Panc1 (cell line): ENCODE measurements around the gene ASCC1. TPM values are rescaled to one million over a fixed set of nuclear protein-coding genes. Genes with fewer than 3 reads are reported as not detected.

ENCODE experiments used
- ATAC-seq: fragments of 200-7000 bp; cut with Tn5 transposase; 2 replicates; pipeline ENCODE4 v1.9.1; 2020; ENCODE audit warnings: mild to moderate bottlenecking, moderate library complexity
- BruUV-seq: library from RNA; stranded (reverse); fragments of 400-500 nt; replicated peaks from 2 replicates; lab custom pipeline; 2021; lab: Mats Ljungman, UMichigan
- CTCF ChIA-PET: fragments of 300-600 bp; sonication (Branson Sonifier 250); formaldehyde crosslinking; loops from one replicate; lab custom pipeline; 2022; ENCODE audit warnings: antibody characterized with exemption; lab: Charles Lee
- POLR2A ChIA-PET: fragments of 300-600 bp; sonication (Branson Sonifier 250); formaldehyde crosslinking; loops from one replicate; lab custom pipeline; 2022; ENCODE audit warnings: antibody characterized with exemption; lab: Charles Lee
- DNase-seq: peaks from one replicate; pipeline ENCODE4 v3.0.0-alpha.2; 2010; ENCODE audit warnings: low read depth, low spot score
- H3K27ac ChIP-seq: 2 replicates; pipeline ENCODE4 v1.5.1; 2011; ENCODE audit warnings: mild to moderate bottlenecking, low read length, inconsistent platforms
- H3K27me3 ChIP-seq: fragments of 200-500 bp; sonication (Bioruptor generic); 2 replicates; pipeline ENCODE4 v1.6.0; 2014; ENCODE audit warnings: low read length, inconsistent platforms; ENCODE audit not compliant: control insufficient read depth, insufficient read depth
- H3K36me3 ChIP-seq: fragments of 200-500 bp; sonication (Bioruptor generic); 2 replicates; pipeline ENCODE4 v1.5.1; 2014; ENCODE audit warnings: inconsistent platforms, mild to moderate bottlenecking, low read length, moderate library complexity; ENCODE audit not compliant: control insufficient read depth, insufficient read depth
- H3K4me1 ChIP-seq: 2 replicates; pipeline ENCODE4 v1.5.1; 2011; ENCODE audit warnings: inconsistent platforms, mild to moderate bottlenecking, low read length, moderate library complexity; ENCODE audit not compliant: control insufficient read depth, insufficient read depth
- H3K4me3 ChIP-seq, 2 experiments: 2 replicates each; pipeline ENCODE4 v1.5.1; 2011 to 2012; ENCODE audit warnings: low read depth in 2 of 2, low read length in 2 of 2, mild to moderate bottlenecking in 2 of 2, inconsistent platforms in 1 of 2, moderate library complexity in 1 of 2
- H3K9me3 ChIP-seq: fragments of 200-500 bp; sonication (Bioruptor generic); 2 replicates; pipeline ENCODE4 v1.5.1; 2014; ENCODE audit warnings: low read depth, mild to moderate bottlenecking, inconsistent platforms, low read length, moderate library complexity; ENCODE audit not compliant: control insufficient read depth, insufficient read depth
- CTCF ChIP-seq: fragments of 450-650 bp; IDR thresholded peaks from 2 replicates; pipeline ENCODE4 v1.5.1; 2017; ENCODE audit warnings: mild to moderate bottlenecking
- POLR2AphosphoS5 ChIP-seq: IDR thresholded peaks from 2 replicates; pipeline ENCODE4 v1.6.1; 2012; ENCODE audit warnings: mild to moderate bottlenecking, low read depth, low read length, moderate library complexity
- REST ChIP-seq, 2 experiments: IDR thresholded peaks; 2 replicates each; pipeline ENCODE4 v1.6.1; 2011 to 2012; ENCODE audit warnings: low read depth in 2 of 2, control low read depth in 1 of 2, low read length in 1 of 2, mild to moderate bottlenecking in 1 of 2, moderate library complexity in 1 of 2; ENCODE audit not compliant: insufficient read depth in 1 of 2
- SIN3A ChIP-seq: IDR thresholded peaks from 2 replicates; pipeline ENCODE4 v1.6.1; 2012; ENCODE audit warnings: low read depth, mild to moderate bottlenecking, low read length, moderate library complexity, borderline replicate concordance; ENCODE audit not compliant: insufficient read depth
- TCF7L2 ChIP-seq: IDR thresholded peaks from 2 replicates; pipeline ENCODE4 v1.6.1; 2011; ENCODE audit warnings: mild to moderate bottlenecking, low read depth, low read length, inconsistent platforms
- in situ Hi-C: cut with HindIII; loops from 2 replicates; pipeline ENCODE4 v1.10.0; 2016; ENCODE audit warnings: low sequenced_read_pairs, low pct_unique_long_range_greater_than_20kb
- intact Hi-C: fragments of 100-400 bp; cut with micrococcal nuclease; formaldehyde crosslinking; loops from one replicate; pipeline ENCODE4 v1.10.0; 2022; ENCODE audit not compliant: unreplicated experiment
- total RNA-seq: library from RNA; stranded (reverse); gene quantifications from one replicate; pipeline ENCODE4 v1.2.1, GENCODE V29; 2021; ENCODE audit not compliant: unreplicated experiment

Gene ASCC1
- total RNA-seq, 1 experiment from 2014 or later: 114 TPM

GRCh38 chr10:72090326-72090725, 125.8 kb downstream of the ASCC1 start:
- Histone ChIP-seq H3K4me3 (no peak overlapping the region), H3K27ac (no peak overlapping the region), H3K9me3 (no peaks in the 10 kb centered on the region), H3K4me1 (peaks cover 8% of the 10 kb centered on the region), H3K27me3 (no peaks in the 10 kb centered on the region), H3K36me3 (peaks cover 2% of the 10 kb centered on the region; the same call in 1 of the 2 replicates)
- intact Hi-C loops: no loop called here
- CTCF ChIA-PET: interaction anchor here (2.2 kb wide), 1 partner anchor 42 kb away, joined by 5 read pairs; no protein-coding TSS in a partner anchor
- BruUV-seq: no TSS peak
- DNase-seq (no peak), ATAC-seq (no peak)
- POLR2A ChIA-PET: no interaction called here
- in situ Hi-C loops: no loop called here
- TF ChIP-seq SIN3A: no peak

GRCh38 chr10:72089618-72090017, 126.5 kb downstream of the ASCC1 start:
- Histone ChIP-seq H3K27me3 (no peaks in the 10 kb centered on the region), H3K36me3 (peaks cover 2% of the 10 kb centered on the region; the same call in 1 of the 2 replicates), H3K4me3 (no peak overlapping the region), H3K27ac (peak overlapping the region; percentile 60; the same call in 1 of the 2 replicates), H3K9me3 (no peaks in the 10 kb centered on the region), H3K4me1 (peaks cover 8% of the 10 kb centered on the region)
- DNase-seq (no peak), ATAC-seq (no peak)
- TF ChIP-seq TCF7L2: no peak
- BruUV-seq: no TSS peak
- ChIA-PET POLR2A (no interaction called here), CTCF (interaction anchor here (2.2 kb wide), 1 partner anchor 41 kb away, joined by 5 read pairs; no protein-coding TSS in a partner anchor)
- intact Hi-C loops (no loop called here), in situ Hi-C loops (no loop called here)

GRCh38 chr10:72088889-72089575, 127.0 kb downstream of the ASCC1 start:
- H3K4me3 ChIP-seq: no peak overlapping the region
- DNase-seq (no peak), ATAC-seq (no peak)
- intact Hi-C loops: no loop called here
- TF ChIP-seq CTCF (no peak), POLR2AphosphoS5 (no peak), REST (IDR thresholded peaks at IDR 0.05; ENCODE audit: insufficient read depth in 1 of 2, low read depth in 2 of 2, low read length in 1 of 2) (no peak), SIN3A (no peak), TCF7L2 (no peak)
- no peaks in the 10 kb centered on the region for H3K9me3 ChIP-seq
- peaks cover 2% of the 10 kb centered on the region; the same call in 1 of the 2 replicates for H3K36me3 ChIP-seq
- in situ Hi-C loops: no loop called here
- peak overlapping the region; percentile 60; the same call in 1 of the 2 replicates for H3K27ac ChIP-seq
- ChIA-PET CTCF (interaction anchor here (0.7 kb wide), 1 partner anchor 345 kb away, joined by 13 read pairs; no protein-coding TSS in a partner anchor), POLR2A (no interaction called here)
- H3K4me1 ChIP-seq: peaks cover 8% of the 10 kb centered on the region
- BruUV-seq: no TSS peak
- no peaks in the 10 kb centered on the region for H3K27me3 ChIP-seq
